C4-2B (cell line): ENCODE results near the gene RMDN3.

Experiments
- H3K27ac ChIP-seq: fragments of 450-650 bp; 2 replicates; pipeline ENCODE4 v1.5.1; 2017
- CTCF ChIP-seq: fragments of 450-650 bp; conservative IDR thresholded peaks from 2 replicates; pipeline ENCODE4 v1.5.1; 2017; ENCODE audit warnings: mild to moderate bottlenecking
- ZFX ChIP-seq: fragments of 450-650 bp; IDR thresholded peaks from 2 replicates; pipeline ENCODE4 v1.6.1; 2017

RMDN3 gene

GRCh38 chr15:40706121-40706520 is 48.9 kb downstream of the RMDN3 start:
- TF ChIP-seq CTCF (no peak), ZFX (no peak)

GRCh38 chr15:40702077-40702476 is 53.0 kb downstream of the RMDN3 start:
- no peak; the same call in 1 of the 2 replicates for TF ChIP-seq CTCF
- no peak for TF ChIP-seq ZFX
- no peak overlapping the region for H3K27ac ChIP-seq

More at GRCh38 chr15:40706121-40706520, 48.9 kb downstream of the RMDN3 start:
- peak overlapping the region; percentile 57 for H3K27ac ChIP-seq

GRCh38 chr15:40697916-40698315 is 57.1 kb downstream of the RMDN3 start:
- no peak for TF ChIP-seq CTCF
- no peak for TF ChIP-seq ZFX
- H3K27ac ChIP-seq: no peak overlapping the region

- peak overlapping the region; percentile 87 for H3K27ac ChIP-seq
- TF ChIP-seq ZFX: no peak
Observed at GRCh38 chr15:40696228-40696627, 58.8 kb downstream of the RMDN3 start.

- TF ChIP-seq ZFX (0 out of 2 replicates have a peak, but pooled peaks have one; percentile 52), CTCF (no peak)
- H3K27ac ChIP-seq: peak overlapping the region; percentile 87
Observed at GRCh38 chr15:40695469-40695890, 59.6 kb downstream of the RMDN3 start.

GRCh38 chr15:40694688-40695468 is 60.2 kb downstream of the RMDN3 start, which contains the start of gene RAD51:
RAD51 (plus strand) TSS chr15:40695174; CDS start chr15:40698759, 3,585 bp downstream.
- H3K27ac ChIP-seq: peak within 1 kb of the TSS; percentile 87
- TF ChIP-seq CTCF: no peak
- peak; percentile 81 for TF ChIP-seq ZFX

- TF ChIP-seq CTCF (no peak), ZFX (peak; percentile 37; the same call in 1 of the 2 replicates)
- peak overlapping the region; percentile 87 for H3K27ac ChIP-seq
Observed at GRCh38 chr15:40693904-40694687, 61.0 kb downstream of the RMDN3 start.
